Measurements from ENCODE around the gene RAB36.
A peak's percentile ranks its signal among the peaks of the same experiment; 100 is the strongest.

RAB36 gene

GRCh38 chr22:23117891-23118646 is 27.2 kb upstream of the RAB36 start:
- no peaks in the 10 kb centered on the region for H4K20me1 ChIP-seq (ENCODE audit: insufficient read depth, low read length, poor library complexity, severe bottlenecking)
- H3K4me1 ChIP-seq (ENCODE audit: insufficient read depth, low read length, poor library complexity, severe bottlenecking) = peaks cover 10% of the 10 kb centered on the region
- H3K4me3 ChIP-seq (ENCODE audit: low read length, poor library complexity, severe bottlenecking) = no peak overlapping the region
- H3K9me3 ChIP-seq (ENCODE audit: insufficient read depth, low read depth, low read length) = no peaks in the 10 kb centered on the region
- no peak overlapping the region for H2AFZ ChIP-seq (ENCODE audit: low read length)
- no peaks in the 10 kb centered on the region for H3K36me3 ChIP-seq (ENCODE audit: insufficient read depth, low read length)
- H3K9me2 ChIP-seq (replicated peaks; ENCODE audit: low read depth, low read length) = no peaks in the 10 kb centered on the region
- H3K4me2 ChIP-seq (ENCODE audit: low read depth, low read length, poor library complexity, severe bottlenecking) = no peak overlapping the region
- H3K79me2 ChIP-seq (ENCODE audit: insufficient read depth, low read length) = no peaks in the 10 kb centered on the region
- TF ChIP-seq EZH2phosphoT487 (IDR thresholded peaks at IDR 0.05; ENCODE audit: borderline replicate concordance) (no peak), CTCF (conservative IDR thresholded peaks at IDR 0.05; ENCODE audit: low read length) (no peak)
- H3K9ac ChIP-seq (ENCODE audit: low read depth, low read length, poor library complexity, severe bottlenecking) = no peak overlapping the region
- H3F3A ChIP-seq (ENCODE audit: low read depth) = no peaks in the 10 kb centered on the region
- no peaks in the 10 kb centered on the region for H3K27me3 ChIP-seq (ENCODE audit: insufficient read depth, low read length, poor library complexity, severe bottlenecking)

GRCh38 chr22:23118647-23119493 is 26.4 kb upstream of the RAB36 start:
- Histone ChIP-seq H3F3A (ENCODE audit: low read depth) (no peaks in the 10 kb centered on the region), H3K4me1 (ENCODE audit: insufficient read depth, low read length, poor library complexity, severe bottlenecking) (peaks cover 8% of the 10 kb centered on the region), H4K20me1 (ENCODE audit: insufficient read depth, low read length, poor library complexity, severe bottlenecking) (no peaks in the 10 kb centered on the region), H3K9me3 (ENCODE audit: insufficient read depth, low read depth, low read length) (no peaks in the 10 kb centered on the region), H3K79me2 (ENCODE audit: insufficient read depth, low read length) (no peaks in the 10 kb centered on the region), H3K9me2 (replicated peaks; ENCODE audit: low read depth, low read length) (no peaks in the 10 kb centered on the region), H3K4me3 (ENCODE audit: low read length, poor library complexity, severe bottlenecking) (no peak overlapping the region), H3K27me3 (ENCODE audit: insufficient read depth, low read length, poor library complexity, severe bottlenecking) (no peaks in the 10 kb centered on the region), H3K9ac (ENCODE audit: low read depth, low read length, poor library complexity, severe bottlenecking) (no peak overlapping the region), H3K4me2 (ENCODE audit: low read depth, low read length, poor library complexity, severe bottlenecking) (no peak overlapping the region), H2AFZ (ENCODE audit: low read length) (no peak overlapping the region), H3K36me3 (ENCODE audit: insufficient read depth, low read length) (no peaks in the 10 kb centered on the region)
- TF ChIP-seq CTCF (conservative IDR thresholded peaks at IDR 0.05; ENCODE audit: low read length) (no peak), EZH2phosphoT487 (IDR thresholded peaks at IDR 0.05; ENCODE audit: borderline replicate concordance) (no peak)

- no peak overlapping the region for H3K9ac ChIP-seq (ENCODE audit: low read depth, low read length, poor library complexity, severe bottlenecking)
- TF ChIP-seq CTCF (conservative IDR thresholded peaks at IDR 0.05; ENCODE audit: low read length) (no peak), EZH2phosphoT487 (IDR thresholded peaks at IDR 0.05; ENCODE audit: borderline replicate concordance) (no peak)
- H2AFZ ChIP-seq (ENCODE audit: low read length) = peak overlapping the region; percentile 63; the same call in 1 of the 2 replicates
- peaks cover 8% of the 10 kb centered on the region for H3K4me1 ChIP-seq (ENCODE audit: insufficient read depth, low read length, poor library complexity, severe bottlenecking)
- H4K20me1 ChIP-seq (ENCODE audit: insufficient read depth, low read length, poor library complexity, severe bottlenecking) = no peaks in the 10 kb centered on the region
- H3K79me2 ChIP-seq (ENCODE audit: insufficient read depth, low read length) = no peaks in the 10 kb centered on the region
- no peaks in the 10 kb centered on the region for H3K9me3 ChIP-seq (ENCODE audit: insufficient read depth, low read depth, low read length)
- no peaks in the 10 kb centered on the region for H3F3A ChIP-seq (ENCODE audit: low read depth)
- no peaks in the 10 kb centered on the region for H3K27me3 ChIP-seq (ENCODE audit: insufficient read depth, low read length, poor library complexity, severe bottlenecking)
- H3K9me2 ChIP-seq (replicated peaks; ENCODE audit: low read depth, low read length) = no peaks in the 10 kb centered on the region
- H3K4me3 ChIP-seq (ENCODE audit: low read length, poor library complexity, severe bottlenecking) = no peak overlapping the region
- H3K4me2 ChIP-seq (ENCODE audit: low read depth, low read length, poor library complexity, severe bottlenecking) = no peak overlapping the region
- no peaks in the 10 kb centered on the region for H3K36me3 ChIP-seq (ENCODE audit: insufficient read depth, low read length)
Observed at GRCh38 chr22:23119494-23120414, 25.5 kb upstream of the RAB36 start.
